HG03196 (cell line): Measurements from ENCODE around the gene NF1.
"Not testable (repeated sequence)": the region's sequence is repeated elsewhere in the genome, so short reads cannot be mapped to it uniquely, and the experiment has no call there.

ENCODE experiments used
- ATAC-seq: cut with Tn5 transposase; IDR thresholded peaks from one replicate; pipeline ENCODE4 v1.9.1; 2021; ENCODE audit not compliant: unreplicated experiment

Gene NF1

DNA sequence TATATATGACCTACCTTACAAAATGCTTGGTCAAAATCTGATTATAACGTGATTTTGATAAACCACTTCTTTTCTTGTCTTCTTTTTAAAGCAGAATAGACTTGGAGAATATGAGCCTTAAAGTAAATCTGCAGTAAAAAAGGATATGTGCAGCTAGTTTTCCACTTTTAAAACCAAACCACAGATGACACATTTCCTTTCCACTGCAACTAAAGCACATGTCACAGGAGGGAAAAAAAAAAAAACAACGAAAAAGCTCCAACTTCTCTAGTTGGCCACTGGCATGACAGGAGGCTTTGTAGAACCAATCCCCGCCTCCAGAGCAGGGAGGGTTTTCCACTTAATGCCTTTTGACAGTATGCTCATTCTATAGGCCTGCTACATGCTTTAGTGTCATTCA is 226.7 kb downstream of the NF1 start, which contains the start of gene EVI2A:
Gene EVI2A (minus strand): TSS at position 142 of the 400 bp plus-strand sequence. CDS start 2,609 bp downstream, outside the sequence.
- peak; percentile 30 for ATAC-seq

GRCh38 chr17:31321966-31322365 is 227.2 kb downstream of the NF1 start:
- no peak for ATAC-seq

DNA sequence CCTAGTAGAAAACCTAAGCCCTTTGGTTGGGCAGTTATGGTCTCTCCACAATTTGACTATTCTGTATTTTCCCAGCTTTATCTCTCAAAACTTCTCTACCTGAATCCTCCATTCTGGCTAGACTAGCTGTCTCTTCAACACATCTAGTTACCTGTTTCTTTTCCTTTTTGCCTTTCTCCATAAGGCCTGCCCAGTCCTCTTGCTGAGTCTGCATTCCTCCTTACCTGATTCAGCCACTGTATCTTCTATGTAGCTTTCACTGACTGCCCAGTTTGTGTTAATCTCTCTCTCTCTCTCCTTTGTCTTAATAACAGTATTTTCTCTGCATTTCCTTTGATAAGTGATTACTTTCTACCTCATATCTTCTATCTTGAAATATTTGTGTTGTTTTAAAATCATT is 228.8 kb downstream of the NF1 start:
- ATAC-seq = no peak

- ATAC-seq = no peak
These were observed 232.9 kb downstream of the NF1 start for GRCh38 chr17:31327534-31328159.

- ATAC-seq = no peak
These were observed 233.4 kb downstream of the NF1 start for GRCh38 chr17:31328160-31328535.

GRCh38 chr17:31329221-31329620 is 234.4 kb downstream of the NF1 start:
- ATAC-seq = no peak

DNA sequence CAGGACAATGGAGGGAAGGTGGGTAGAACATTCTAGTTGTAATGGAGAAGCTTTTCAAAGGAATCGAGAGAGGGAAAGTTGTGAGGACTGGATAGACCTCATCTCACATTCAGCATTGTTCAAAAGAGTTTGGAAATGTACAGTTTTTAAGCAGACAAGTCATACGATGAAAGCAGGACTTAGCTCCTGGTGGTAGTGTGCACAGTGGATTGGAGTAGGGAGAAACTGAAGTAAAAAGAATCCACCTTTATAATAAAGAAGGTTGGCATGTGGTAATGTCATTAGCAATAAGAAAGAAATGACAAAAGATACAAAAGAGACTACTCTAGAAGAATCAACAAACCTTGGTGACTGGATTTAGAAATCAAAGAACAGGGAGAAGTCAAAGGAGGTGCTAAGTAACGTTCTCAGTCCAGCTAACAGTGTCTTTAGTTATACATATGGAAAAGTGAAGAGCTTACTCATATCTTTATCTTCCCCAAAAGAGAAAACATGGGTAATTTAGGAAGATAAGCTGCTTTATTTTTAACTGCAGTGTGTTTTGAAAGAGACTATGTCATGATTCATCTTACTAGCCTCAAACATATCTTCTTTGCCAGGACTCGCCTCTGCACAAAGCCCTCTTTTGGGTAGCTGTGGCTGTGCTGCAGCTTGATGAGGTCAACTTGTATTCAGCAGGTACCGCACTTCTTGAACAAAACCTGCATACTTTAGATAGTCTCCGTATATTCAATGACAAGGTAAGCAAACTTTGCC is 245.3 kb downstream of the NF1 start:
- ATAC-seq = no peak

- not testable (repeated sequence) for ATAC-seq
These were observed 250.5 kb downstream of the NF1 start for GRCh38 chr17:31345191-31345747.

GRCh38 chr17:31349454-31349853 is 254.7 kb downstream of the NF1 start:
- ATAC-seq = no peak

- no peak for ATAC-seq
These were observed 261.2 kb downstream of the NF1 start for GRCh38 chr17:31355935-31356334.

DNA sequence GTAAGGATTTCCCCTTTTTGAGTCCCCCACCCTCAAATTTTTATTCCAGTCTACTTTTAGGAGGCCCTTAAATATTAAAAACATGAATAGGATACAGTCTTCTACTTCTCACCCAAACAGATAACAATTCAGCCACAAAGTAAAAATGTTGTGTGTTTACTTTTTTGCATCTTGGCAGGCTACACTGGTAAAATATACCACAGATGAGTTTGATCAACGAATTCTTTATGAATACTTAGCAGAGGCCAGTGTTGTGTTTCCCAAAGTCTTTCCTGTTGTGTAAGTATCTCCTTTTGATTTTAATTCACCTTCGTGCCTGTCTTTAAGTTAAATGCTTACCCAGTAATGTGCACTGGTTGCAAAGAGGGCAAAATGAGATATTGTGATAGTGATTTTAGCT is 262.3 kb downstream of the NF1 start:
- no peak for ATAC-seq

DNA sequence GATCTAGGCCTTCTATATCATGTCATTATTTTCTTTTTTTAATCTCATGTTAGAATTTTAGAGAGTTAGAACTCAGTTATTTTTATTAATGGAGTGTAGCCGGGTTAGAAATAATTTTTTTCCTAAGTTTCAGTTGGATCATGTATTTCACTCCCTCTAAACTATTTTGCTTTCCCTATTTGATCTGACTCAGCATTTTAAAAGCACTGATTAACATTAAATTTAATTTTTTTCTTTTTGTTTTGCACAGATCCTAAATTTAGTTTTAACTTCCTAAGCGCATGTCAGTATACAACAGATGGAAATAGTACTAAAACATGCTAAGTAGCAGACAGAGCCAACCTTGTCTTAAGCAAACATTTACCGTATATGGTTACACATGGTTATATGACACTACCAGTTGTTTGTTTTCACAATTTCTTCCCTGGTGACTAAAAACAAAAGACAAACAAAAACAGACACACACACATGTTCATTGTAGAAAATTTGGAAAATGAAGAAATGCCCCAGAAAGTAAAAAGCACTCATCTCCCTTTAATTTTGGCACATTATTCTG is 263.1 kb downstream of the NF1 start:
- ATAC-seq = no peak

GRCh38 chr17:31364012-31364411 is 269.2 kb downstream of the NF1 start:
- no peak for ATAC-seq

- ATAC-seq = no peak
These were observed 271.3 kb downstream of the NF1 start for GRCh38 chr17:31366088-31366487.

DNA sequence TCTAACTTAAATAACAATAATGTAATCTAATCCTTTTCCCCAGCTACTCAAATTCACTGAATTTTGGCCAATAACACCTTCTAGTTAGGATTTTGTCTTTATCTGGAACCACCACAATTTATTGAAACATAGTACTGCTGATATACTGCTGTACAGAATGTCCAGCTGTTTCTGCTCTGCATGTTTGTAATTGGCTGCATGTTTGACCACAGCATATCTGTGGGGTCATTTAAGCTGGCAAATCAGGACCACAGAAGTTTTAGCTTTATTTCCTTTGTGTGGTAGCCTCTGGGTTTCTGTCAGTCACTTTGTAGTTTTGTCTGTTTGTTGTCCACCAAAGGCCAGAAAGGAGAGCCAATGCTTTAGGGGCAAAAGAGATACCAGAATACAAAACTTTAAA is 274.5 kb downstream of the NF1 start:
- no peak for ATAC-seq

- ATAC-seq = no peak
These were observed 276.8 kb downstream of the NF1 start for GRCh38 chr17:31371511-31372097.

- no peak for ATAC-seq
These were observed 278.6 kb downstream of the NF1 start for GRCh38 chr17:31373150-31374093.

DNA sequence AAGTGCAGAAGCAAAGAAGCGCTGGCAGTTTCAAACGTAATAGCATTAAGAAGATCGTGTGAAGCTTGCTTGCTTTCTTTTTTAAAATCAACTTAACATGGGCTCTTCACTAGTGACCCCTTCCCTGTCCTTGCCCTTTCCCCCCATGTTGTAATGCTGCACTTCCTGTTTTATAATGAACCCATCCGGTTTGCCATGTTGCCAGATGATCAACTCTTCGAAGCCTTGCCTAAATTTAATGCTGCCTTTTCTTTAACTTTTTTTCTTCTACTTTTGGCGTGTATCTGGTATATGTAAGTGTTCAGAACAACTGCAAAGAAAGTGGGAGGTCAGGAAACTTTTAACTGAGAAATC is 279.3 kb downstream of the NF1 start:
- no peak for ATAC-seq

- no peak for ATAC-seq
These were observed 279.7 kb downstream of the NF1 start for GRCh38 chr17:31374503-31374902.

DNA sequence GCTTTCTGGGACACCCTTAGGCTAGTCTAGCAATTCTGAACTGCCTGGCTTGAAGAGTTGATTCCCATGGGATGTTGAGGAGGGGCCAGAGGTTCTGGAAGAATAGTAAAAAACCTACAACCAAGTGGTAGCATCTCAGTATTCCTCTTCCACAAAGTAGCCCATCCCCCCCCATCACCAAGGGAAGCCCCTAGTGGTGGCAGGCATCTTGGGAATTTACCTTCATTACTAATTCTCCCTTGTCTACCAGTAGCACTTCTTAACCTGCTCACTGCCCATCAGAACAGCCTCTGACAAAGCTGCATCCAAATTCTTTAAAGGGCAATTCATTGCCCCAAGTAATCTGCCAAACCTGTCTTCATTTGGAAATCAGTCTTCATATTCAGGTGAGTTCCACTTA is 283.9 kb downstream of the NF1 start:
- no peak for ATAC-seq
